22Rv1 (cell line): ENCODE measurements around the gene PGAP6.

Source experiments
- CTCF ChIP-seq: fragments of 450-650 bp; IDR thresholded peaks from 2 replicates; pipeline ENCODE4 v1.5.1; 2017; ENCODE audit warnings: mild to moderate bottlenecking
- ZFX ChIP-seq: fragments of 450-650 bp; IDR thresholded peaks from 2 replicates; pipeline ENCODE4 v1.6.1; 2017; ENCODE audit warnings: antibody characterized with exemption, borderline replicate concordance

- TF ChIP-seq CTCF = no peak
- no peak for TF ChIP-seq ZFX
Observed at GRCh38 chr16:375927-376816, 5.6 kb downstream of the PGAP6 start.
